Fibroblast of skin of left quadriceps (primary cell): Measurements from ENCODE around the gene CPOX.

Experiments
- DNase-seq, 2 experiments: peaks; one replicate each; pipeline ENCODE4 v3.0.0-alpha.2; 2013; ENCODE audit warnings: low read depth in 2 of 2

CPOX gene

DNA sequence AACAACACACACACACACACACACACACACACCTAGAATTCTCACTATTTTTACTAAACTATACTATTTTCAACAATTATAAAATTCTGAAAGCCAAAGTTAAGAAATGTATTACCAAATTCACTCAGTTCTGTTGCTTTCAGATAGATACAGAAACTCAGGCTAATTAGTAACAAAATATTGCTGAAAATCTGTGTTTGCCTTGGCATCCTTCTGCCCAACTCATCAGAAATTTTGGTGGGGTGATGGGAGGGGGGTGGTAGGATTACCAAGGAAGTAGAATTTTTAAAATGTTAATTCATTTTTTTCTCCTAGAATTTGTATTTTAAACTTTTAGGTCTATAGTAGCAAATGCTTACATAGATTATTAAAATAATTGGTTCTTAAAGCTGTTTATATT lies 2.7 kb upstream of the CPOX start:
- no peak for DNase-seq

DNA sequence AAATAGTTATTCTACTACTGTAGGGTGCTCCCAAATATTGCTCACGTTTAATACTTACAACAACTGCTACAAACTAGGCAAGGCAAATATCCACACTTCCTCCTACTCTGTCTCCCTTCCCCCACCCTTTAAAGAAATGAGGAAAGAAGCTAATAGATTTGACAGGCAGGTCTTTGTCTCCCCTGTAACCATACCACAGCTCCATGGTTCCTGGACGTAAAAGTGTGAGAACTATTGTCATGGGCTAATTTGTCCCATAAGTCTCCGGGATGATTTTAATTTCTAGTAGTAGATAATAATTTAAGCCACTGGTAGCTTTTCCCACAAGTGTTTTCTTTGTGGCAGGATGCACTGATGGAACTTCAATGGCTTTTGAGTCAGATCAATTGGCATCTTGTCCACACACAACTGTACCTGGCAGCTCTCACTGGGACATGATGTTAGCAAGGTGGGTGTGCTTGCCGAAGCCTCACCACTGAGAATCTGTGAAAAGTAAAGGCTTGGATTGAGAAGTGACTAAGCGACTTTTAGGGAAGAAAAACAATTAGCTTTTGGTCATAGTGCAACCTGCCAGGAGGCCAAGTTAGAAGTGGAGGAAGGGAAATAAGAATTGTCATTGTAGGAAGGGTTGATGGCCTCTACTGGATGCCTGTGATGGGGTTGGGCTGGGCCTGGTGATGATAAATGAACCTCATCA lies 1.4 kb upstream of the CPOX start:
- DNase-seq = no peak

DNA sequence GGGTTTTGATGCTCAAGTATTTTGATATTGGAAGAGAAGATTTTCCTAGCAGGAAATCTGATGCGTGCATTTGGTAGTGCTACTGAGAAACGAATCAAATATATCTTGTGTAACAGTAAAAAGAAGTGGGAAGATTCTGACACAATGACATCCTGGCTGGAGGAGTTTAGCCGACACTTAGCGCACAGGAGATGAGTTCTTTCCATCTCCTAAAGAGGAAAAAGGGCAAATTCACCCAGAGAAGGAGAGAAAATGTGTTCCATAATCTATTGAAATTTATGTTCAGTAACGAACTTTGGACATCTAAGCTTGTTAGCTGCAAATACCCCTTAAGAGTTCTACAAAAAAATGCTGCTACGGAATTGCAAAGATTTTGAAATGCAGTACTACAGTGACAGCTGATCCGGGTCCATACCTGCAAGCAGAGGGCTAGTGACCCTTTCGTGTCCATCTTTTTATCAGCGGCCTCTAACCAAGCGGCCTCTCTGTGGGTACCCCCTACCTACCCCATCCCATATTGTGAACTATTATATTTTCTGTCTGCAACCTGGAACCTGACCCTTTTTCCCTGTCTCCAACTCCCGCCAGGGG lies 971 bp downstream of the CPOX start:
- DNase-seq = no peak

DNA sequence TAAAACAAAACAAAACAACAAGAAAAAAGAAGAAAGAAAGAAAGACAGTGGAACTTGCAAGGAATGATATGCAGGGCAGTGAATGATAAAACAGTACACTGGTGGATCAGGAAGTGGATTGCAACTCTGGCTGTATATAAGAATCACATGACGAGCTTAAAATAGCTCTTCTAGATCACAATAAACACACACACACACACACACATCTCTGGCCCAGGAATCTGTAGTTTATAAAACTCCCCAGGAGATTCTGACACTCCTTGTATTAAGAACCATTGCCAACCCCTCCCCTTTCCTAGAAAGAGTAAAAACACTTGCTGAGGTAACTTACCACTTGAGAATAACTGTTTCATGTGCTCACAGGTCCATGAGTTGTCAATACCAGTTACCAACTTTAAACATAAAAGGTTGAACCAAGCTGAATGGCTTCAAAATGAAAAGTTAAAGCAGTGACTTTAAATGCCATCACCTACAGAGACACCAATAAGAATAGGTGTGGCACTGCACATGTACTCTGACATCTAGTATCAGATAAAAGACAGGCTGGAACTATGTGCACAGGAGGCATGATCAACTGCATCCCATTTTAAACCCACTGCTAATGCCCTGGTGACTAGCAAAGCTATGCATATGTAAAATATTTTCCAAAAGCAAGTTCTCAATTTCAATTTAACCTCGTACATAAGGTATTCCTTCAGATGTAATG lies 3.9 kb downstream of the CPOX start:
- DNase-seq = no peak

DNA sequence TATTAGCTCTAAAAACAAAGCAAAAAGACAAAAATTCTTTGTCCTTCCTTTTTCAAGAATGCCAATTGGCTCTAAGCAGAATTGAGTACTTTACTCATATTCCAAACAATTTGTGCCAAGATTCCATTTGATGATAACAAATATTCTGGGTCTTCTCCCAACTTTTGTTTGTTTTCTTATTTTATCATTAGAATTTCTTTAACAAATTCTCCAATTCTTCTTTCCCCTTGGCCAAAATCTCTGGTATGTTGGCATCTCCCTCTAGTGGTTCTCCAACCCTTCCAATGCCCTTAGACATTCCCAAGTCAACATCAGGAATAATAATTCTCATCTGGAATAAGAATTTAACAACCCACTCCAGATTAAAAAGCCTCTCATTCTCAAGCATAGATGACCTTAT lies 5.3 kb downstream of the CPOX start:
- no peak for DNase-seq

DNA sequence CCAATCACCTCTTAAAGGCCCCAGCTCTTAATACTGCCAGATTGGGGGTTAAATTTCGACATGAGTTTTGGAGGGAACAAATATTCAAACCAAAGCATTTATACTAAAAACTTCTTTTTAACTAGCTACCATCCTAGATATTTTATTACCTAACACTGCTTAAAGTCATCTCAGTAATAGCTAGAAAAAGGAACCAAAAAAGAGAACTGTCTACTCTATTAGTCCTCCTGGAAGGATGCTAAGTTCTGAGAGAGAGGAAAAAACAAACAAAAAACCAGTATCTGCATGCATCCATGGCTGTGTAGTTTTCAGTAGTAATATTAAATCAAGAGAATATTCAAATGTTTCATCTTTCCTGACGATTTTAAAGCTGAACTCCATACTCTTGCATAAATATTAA lies 5.8 kb downstream of the CPOX start:
- DNase-seq = no peak

DNA sequence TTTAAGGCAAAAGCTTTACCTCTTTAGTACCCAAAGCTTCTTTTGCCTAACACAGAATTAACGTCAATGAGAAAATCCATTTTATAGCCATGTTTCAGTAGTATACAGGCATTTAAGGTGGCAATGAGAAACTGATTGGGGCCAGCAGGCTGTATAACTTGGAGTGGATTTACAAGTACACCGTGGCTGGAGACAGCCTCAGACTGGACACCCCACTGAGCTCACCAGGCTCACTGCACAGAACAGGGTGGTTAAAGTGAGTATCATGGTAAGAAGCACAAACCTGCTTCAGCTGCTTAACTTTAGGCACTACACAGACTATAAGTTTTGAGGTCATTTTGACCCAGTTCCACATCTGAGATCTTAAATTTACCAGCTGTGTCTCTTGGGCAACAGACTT lies 8.9 kb downstream of the CPOX start:
- DNase-seq = no peak

DNA sequence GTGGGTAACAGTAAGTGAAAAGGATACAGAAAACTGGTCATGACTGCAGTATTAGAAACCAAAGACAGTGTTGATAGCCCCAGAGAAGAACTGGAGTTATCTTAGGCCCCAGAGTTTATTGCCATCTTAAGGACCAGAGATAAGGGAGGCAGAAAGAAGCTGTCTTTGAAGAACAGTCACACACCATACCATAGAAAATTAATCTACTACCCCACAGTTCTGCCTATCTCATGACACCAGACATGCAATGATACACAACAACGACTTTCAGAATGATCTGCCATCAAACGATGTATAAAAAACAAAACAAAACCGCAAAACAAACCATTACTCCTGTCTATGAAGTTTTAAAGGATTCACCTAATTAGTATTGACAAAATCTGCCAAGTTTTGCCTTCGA lies 9.6 kb downstream of the CPOX start:
- DNase-seq = no peak

DNA sequence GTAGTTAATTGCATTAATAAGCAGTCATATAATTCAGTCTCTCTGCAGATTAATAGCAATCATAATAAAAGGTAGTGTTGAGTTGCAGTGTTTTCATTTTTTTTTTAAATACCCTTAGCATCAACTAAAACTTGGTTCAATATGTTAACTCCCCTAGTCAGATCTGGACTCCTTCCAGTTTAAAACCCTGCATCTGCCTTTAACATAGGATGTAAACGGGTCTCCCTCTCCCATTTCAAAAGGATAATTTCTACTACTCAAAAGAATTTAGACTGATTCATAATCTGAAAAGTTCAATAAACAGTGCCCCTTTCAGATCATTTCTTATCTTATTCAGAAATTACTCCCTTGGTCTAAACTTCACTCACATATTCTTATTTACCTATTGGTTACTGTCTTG lies 11.4 kb downstream of the CPOX start:
- DNase-seq = no peak

DNA sequence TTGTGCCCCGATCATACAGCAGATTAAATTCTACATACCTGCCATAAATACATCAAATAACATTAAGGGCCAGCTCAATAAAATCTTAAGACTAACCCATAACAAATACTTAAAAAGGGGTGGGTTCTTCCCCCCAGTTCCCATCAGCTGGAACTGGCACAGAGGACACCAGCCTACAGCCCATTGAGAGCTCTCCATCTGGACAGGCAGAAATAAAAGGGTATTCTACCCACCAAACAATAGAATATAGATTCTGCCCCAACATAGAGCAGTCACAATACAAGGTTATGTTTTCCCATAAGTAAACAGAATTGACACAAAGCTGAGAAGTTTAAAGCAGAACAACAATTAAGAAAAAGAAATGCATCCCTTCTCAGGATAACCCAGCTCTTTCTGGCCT lies 11.9 kb downstream of the CPOX start:
- no peak for DNase-seq

DNA sequence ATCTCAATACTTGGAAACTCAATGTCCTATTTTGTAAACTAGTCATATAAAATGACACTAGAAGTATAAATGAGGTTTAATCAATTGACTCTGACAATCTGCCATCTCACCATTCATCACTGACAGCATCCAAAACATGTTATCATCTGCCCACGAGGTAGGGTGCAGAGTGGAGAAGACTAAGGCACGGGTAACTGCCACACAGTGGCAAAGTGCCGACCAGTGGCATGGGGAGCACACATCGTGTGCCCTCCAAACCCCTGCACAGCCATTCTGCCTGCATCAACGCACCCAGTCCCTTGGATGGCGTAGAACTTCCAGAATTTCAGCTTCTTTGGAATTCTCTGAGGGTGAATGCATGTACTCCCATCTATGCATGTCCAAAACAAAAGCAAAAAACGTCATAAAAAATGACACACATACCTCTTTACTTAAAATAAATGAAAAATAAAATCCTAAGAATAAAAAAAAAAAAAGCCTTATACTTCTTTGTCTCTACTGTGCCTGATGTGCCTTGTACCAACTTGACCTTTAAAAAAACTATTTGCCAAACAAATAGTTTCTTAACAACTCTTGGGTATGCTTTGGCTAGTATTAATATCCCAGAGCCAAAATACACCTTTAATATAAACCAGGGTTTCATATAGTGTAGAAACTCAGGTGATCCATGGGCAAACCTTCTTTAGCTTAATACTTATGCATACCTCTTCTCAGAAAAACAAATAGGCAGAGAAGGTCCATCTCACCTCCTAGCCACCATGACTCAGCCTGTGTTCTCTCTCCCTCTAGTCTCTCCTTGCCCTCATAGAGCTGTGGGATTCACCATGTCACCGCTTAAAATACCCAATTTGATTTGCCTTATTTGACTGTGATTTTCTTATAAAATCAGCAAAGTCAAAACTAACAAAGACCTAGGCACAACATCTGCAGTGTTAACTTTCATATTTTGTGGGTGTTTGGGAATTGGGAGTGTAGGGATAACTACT lies 12.7 kb downstream of the CPOX start:
- DNase-seq = no peak

DNA sequence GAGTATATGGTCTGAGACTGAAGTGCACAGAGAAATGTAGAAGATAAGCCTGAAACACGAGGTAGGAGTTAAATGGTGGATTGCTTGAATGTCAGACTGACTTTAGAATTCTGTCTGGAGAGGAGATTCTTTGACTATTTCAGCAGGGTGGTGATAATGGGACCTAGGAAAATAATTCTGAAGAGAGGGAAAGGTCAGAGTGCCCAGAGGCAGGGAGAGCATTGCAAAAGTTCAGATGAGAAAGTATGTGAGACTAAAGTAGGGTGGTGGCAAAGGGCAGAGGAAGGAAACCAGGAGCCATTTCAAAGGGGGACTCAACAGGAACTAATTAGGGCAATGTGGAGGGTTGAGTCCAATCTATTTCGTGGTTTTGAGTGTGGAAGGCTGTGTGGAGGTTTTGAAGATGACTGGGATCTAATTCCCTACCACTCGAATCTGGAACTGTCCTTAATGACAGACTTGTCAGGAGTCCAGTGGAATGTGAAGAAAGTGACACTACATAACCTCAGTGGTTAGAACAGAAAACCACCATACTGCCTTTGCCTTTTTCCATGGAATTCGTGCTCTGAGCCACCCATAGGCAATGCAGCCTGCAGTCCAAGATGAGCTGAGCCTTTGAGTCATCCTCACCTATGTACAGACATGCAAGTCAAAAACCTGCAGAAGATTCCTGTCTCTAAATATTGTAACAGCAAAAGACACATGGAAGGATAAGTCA lies 16.1 kb downstream of the CPOX start:
- peak in 1 of 2 experiments; percentile 29 for DNase-seq

DNA sequence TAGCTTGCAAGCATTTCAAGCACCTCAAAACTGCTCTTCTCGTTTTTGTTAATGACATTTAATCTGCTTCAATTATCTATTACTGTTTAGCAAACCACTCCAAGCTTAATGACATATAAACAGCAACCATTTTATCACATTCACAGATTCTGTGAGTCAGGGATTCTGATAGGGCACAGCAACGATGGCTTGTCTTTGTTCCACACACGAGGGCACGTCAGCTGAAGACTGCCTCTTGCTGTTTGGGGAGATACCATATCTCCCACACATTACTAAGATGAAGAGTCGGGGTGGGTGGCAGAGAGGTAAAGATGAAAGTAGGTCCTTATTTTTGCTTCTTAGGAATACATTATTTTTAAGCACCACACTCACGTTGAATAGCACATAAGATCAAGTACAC lies 19.3 kb downstream of the CPOX start:
- no peak for DNase-seq

DNA sequence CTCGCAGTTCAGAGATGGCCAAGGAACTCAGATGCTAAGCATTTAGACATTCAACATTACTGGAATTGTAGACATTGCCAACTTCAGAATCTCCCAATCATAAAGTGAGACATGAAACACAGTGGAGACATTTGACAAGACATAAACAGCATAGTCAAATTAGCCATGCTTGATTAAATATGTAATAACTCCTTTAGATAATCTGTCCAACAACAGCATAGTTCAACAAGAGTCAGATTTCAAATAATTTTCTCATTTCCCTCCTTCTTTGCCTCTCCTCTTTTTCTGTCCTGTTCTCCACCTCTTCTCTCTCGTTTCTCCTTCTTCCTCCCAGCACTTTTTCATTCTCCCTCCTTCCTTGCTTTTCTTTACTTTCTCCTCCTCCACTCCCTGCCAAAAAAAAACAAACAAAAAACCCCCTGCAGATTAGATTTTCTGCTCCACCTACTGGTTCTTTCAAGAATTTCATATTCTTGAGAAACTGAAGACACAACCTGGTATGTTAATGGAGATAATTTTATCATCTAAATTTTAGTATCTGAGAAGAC lies 20.2 kb downstream of the CPOX start:
- DNase-seq = no peak

DNA sequence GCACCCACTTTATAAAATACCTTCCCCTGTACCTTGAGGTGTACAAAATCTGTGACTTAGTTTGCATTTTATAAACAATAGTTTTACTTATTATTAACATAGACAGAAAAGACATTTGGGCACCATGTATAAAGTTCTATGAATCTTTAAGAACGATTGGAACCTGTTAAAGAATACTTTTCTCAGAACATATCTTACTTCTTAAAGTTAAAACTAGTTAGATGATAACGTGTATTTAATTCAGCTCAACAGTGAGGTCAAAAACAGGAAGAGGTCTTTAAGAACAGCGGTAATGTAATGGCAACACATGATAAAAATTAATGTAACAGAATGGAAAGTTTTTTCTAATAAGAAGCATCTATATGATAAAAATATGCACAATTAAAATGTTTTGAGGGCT lies 25.0 kb downstream of the CPOX start:
- no peak for DNase-seq

DNA sequence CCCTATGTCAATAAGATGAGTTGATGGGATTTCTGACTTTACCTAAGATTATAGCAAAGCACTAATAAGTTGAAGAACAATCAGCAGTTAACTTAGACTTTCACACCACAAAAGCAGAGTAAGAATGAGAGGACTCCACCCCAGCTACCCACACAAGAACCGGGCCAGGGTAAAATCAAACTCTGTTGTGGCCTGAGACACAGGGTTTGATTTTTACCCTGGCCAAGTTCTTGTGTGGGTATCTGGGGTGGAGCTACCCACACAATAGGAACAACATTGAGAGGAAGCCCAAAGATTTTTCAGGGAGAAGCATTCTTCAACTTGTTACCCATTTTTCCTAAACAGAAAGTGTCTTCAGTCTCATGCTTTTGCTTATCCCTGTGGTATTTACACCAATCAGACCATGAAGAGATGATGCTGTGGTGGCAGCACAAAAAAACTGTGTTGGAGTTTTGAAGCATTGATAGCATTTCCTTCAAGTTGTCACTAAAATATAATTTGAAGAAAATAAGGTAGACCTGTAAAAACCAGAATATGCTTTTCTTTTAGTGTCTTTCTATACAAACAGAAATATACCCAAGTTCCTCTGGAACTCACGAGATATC lies 25.6 kb downstream of the CPOX start:
- no peak for DNase-seq

DNA sequence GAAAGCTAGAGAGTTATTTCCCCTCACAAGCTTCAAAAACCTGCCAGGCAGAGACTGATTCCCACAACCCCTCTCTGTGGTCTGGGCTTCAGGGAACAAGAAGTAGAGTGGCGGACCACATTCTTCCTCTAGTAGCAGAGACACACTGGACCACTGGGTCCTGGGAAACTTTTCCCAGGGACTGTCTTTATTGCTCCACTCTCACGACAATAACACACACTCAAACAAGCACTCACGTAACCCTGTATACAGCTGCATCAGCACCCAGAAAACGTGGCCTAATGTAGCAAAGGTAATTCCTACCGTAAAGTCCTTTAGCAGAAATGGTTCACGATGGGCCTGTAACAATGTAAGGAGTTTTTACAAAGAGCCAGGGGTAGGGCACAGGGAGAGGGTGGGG lies 27.6 kb downstream of the CPOX start:
- no peak for DNase-seq

DNA sequence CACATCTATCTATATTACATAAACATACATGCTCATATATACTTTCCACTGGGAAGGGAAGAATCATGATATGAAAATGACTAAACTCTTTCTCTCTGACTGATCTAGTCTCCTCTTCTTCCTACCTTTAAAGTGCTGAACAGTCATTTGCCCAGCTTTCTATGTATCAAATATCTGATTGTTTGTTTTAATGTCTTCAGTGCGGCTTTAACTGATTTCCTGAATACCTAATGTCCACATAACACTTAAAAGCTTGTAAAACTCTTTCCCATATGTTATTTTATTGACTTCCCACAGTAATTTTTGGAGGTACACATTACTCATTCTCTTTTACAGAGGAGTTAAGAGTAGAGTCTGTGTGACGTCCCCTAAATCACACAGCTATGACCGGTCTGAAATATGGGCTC lies 28.2 kb downstream of the CPOX start:
- no peak for DNase-seq

DNA sequence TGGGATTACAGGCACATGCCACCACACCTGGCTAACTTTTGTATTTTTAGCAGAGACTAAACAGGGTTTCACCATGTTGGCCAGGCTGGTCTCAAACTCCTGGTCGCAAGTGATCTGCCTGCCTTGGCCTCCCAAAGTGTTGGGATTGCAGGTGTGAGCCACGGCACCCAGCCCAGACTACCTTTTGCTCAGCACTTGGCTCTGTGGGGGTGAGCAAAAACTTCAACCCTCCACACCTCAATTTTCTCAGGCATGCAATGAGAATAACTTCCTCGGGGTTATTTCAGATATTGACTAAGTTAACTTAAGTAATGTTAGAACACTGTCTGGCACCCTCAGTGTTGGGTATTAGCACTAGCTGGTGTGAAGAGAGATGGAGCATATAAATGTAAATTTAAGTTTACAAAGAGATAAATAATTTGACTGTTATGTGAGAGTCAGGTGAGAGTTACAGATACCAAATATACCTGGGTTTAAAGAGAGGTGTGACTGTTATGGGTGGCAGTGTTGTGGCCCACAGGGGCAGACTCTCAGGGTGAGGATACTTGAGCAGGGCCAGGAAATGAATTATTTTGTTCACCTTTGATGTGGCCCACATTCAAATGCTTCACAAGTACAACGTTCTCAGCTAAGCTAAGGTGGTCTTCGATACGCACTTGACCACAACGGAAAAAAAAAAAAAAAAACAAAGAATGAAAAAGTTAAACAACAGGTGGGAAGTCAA lies 29.0 kb downstream of the CPOX start:
- no peak for DNase-seq

DNA sequence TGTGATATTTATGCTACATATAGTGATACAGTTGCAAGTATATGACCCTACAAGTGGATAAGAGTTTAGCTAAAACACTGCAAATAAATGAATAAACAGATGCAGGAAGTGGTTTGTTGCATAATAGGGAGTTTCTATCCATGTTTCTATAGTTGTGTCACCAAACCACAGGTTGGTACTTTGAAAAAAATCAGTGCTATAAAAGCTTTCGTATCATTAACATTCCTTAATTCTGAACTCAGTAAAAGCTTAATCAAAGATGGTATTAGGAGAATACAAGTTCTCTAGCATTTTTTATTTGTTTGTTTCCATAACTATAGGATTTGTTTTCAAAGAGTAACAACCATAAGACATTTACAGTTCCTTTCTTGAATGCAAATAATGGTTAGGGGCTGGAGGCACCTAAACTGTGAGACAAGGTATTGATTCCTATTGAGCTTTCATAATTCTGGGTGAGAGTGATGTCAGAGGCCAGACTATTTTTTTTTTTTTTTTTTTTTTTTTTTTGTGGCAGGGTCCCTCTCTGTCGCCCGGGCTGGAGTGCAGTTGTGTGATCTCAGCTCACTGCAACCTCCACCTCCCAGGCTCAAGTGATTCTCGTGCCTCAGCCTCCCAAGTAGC lies 29.6 kb downstream of the CPOX start:
- DNase-seq = peak in 1 of 2 experiments; percentile 21
